ENCODE measurements around the gene UBE2D2.

- TF ChIP-seq CTCF (IDR thresholded peaks at IDR 0.05; ENCODE audit: poor library complexity, severe bottlenecking) (no peak), POLR2AphosphoS5 (IDR thresholded peaks at IDR 0.05) (no peak), EZH2 (IDR thresholded peaks at IDR 0.05; ENCODE audit: borderline replicate concordance, insufficient read depth, low read length, poor library complexity, severe bottlenecking) (no peak)
These were observed 78.7 kb downstream of the UBE2D2 start for GRCh38 chr5:139639619-139640380.
